ENCODE measurements around the gene STK40. TPM values are rescaled to one million over a fixed set of nuclear protein-coding genes. Genes with fewer than 3 reads are reported as not detected.

The STK40 gene
- total RNA-seq, 1 experiment from 2014 or later, result 26.2 TPM

- Histone ChIP-seq H2AK5ac (ENCODE audit: insufficient read length, low read length) (no peak overlapping the region), H3T11ph (ENCODE audit: low read length) (no peak overlapping the region), H3K23ac (ENCODE audit: insufficient read length, low read depth, low read length) (no peak overlapping the region), H3K4ac (ENCODE audit: low read depth, low read length) (no peak overlapping the region), H3K14ac (ENCODE audit: insufficient read depth, low read length) (no peak overlapping the region), H3K23me2 (ENCODE audit: insufficient read length, low read depth, low read length, poor library complexity, severe bottlenecking) (peaks cover 11% of the 10 kb centered on the region), H3K79me1 (ENCODE audit: insufficient read depth, low read depth, low read length, poor library complexity, severe bottlenecking) (no peaks in the 10 kb centered on the region), H2BK12ac (ENCODE audit: insufficient read length, low read depth, low read length) (no peak overlapping the region), H2AFZ (ENCODE audit: low read length) (no peak overlapping the region), H3K4me1 (ENCODE audit: insufficient read depth, low read length) (peaks cover 4% of the 10 kb centered on the region; the same call in 1 of the 2 replicates), H3K56ac (ENCODE audit: insufficient read length, low read depth, low read length) (no peak overlapping the region), H3K4me2 (ENCODE audit: insufficient read depth, insufficient read length, low read length) (no peak overlapping the region), H3K18ac (ENCODE audit: insufficient read length, low read depth, low read length) (no peak overlapping the region), H4K8ac (replicated peaks; ENCODE audit: insufficient read length, low read depth, low read length) (no peak overlapping the region), H2BK20ac (ENCODE audit: low read depth, low read length, poor library complexity, severe bottlenecking) (no peak overlapping the region), H2BK120ac (ENCODE audit: low read depth, low read length, poor library complexity, severe bottlenecking) (no peak overlapping the region), H3K27me3 (ENCODE audit: insufficient read depth, low read length) (no peaks in the 10 kb centered on the region), H3K9me3 (ENCODE audit: control insufficient read depth, low read depth, low read length) (no peaks in the 10 kb centered on the region), H4K5ac (ENCODE audit: insufficient read length, low read depth, low read length) (no peak overlapping the region), H3K79me2 (ENCODE audit: insufficient read depth, low read length) (peaks cover 12% of the 10 kb centered on the region; the same call in 1 of the 2 replicates), H3K9ac (ENCODE audit: extremely low read depth, insufficient read length, low read length) (no peak overlapping the region), H4K20me1 (ENCODE audit: control insufficient read depth, insufficient read depth, insufficient read length) (no peaks in the 10 kb centered on the region), H2BK15ac (ENCODE audit: low read depth, low read length) (no peak overlapping the region), H2BK5ac (ENCODE audit: insufficient read length, low read length) (no peak overlapping the region), H3K27ac (ENCODE audit: insufficient read length, low read depth, low read length) (no peak overlapping the region), H4K91ac (ENCODE audit: insufficient read length, low read depth, low read length) (no peak overlapping the region)
- no peak for TF ChIP-seq CTCF (conservative IDR thresholded peaks at IDR 0.05)
- Mint-ChIP-seq H3K4me3 (no peak overlapping the region), H3K27ac (no peak overlapping the region), H3K4me1 (peaks cover 32 to 40% of the 10 kb centered on the region in 2 experiments), H3K36me3 (ENCODE audit: insufficient read depth in 1 of 3, low read depth in 3 of 3) (peaks cover 0 to 5% (median 2%) of the 10 kb centered on the region in 3 experiments; a peak in 3 of 7 replicates), H3K9me3 (no peaks in the 10 kb centered on the region), H3K27me3 (ENCODE audit: low read depth) (no peaks in the 10 kb centered on the region)
- no peak for DNase-seq
- WGBS (ENCODE audit: extremely low coverage, insufficient read length, low lambda C conversion rate), result no CpG with 5 or more reads among the region's 4 CpGs
These were observed 3.1 kb downstream of the STK40 start for GRCh38 chr1:36382669-36383068.

All from H9 (cell line).